GM23338 (cell line): ENCODE results near the gene APOL6. TPM values are rescaled to one million over a fixed set of nuclear protein-coding genes. Genes with fewer than 3 reads are reported as not detected.

ENCODE experiments used
- CREB1 ChIP-seq: fragments of 250-450 bp; sonication (Bioruptor Pico); IDR thresholded peaks from 2 replicates; pipeline ENCODE4 v1.5.0; 2020; ENCODE audit warnings: low read depth, mild to moderate bottlenecking, moderate library complexity
- EZH2 ChIP-seq: fragments of 200-600 bp; sonication (generic); IDR thresholded peaks from one replicate; pipeline ENCODE4 v1.8.0; 2017; ENCODE audit warnings: antibody characterized with exemption, mild to moderate bottlenecking, low read depth; ENCODE audit not compliant: unreplicated experiment
- EZH2phosphoT487 ChIP-seq: fragments of 200-600 bp; sonication (generic); IDR thresholded peaks from one replicate; pipeline ENCODE4 v1.8.1; 2018; ENCODE audit warnings: antibody characterized with exemption; ENCODE audit not compliant: unreplicated experiment
- JUNB ChIP-seq: IDR thresholded peaks from one replicate; pipeline ENCODE4 v1.6.1; 2016; ENCODE audit warnings: antibody characterized with exemption; ENCODE audit not compliant: unreplicated experiment
- NANOG ChIP-seq: IDR thresholded peaks from 2 replicates; pipeline ENCODE4 v1.6.1; 2016; ENCODE audit warnings: antibody characterized with exemption, borderline replicate concordance
- POLR2AphosphoS5 ChIP-seq: IDR thresholded peaks from 2 replicates; pipeline ENCODE4 v1.6.1; 2016; ENCODE audit warnings: antibody characterized with exemption, low read depth
- STAT1 ChIP-seq: IDR thresholded peaks from one replicate; pipeline ENCODE4 v1.6.1; 2016; ENCODE audit warnings: antibody characterized with exemption; ENCODE audit not compliant: unreplicated experiment
- ZNF114 ChIP-seq: fragments of 250-450 bp; sonication (Bioruptor Pico); IDR thresholded peaks from 2 replicates; pipeline ENCODE4 v1.5.0; 2020; ENCODE audit warnings: mild to moderate bottlenecking, moderate library complexity
- polyA plus RNA-seq: library from polyadenylated mRNA; unstranded; fragments of >200 nt; fragmentation: Nextera tagmentation; extraction: Ambion mirVana; gene quantifications from 2 replicates; pipeline ENCODE4 v1.2.1, GENCODE V29; 2016
- total RNA-seq: library from RNA; depleted of rRNA; stranded (reverse); fragments of >200 nt; shearing (Covaris generic); gene quantifications from 2 replicates; pipeline ENCODE4 v1.2.3, GENCODE V29; 2014
- TF ChIP-seq, protein P1 (sequence below): fragments of 250-450 bp; sonication (Bioruptor Pico); IDR thresholded peaks from 2 replicates; pipeline ENCODE4 v1.5.0; 2020; ENCODE audit warnings: mild to moderate bottlenecking, moderate library complexity
- TF ChIP-seq, protein P2 (sequence below): IDR thresholded peaks from one replicate; pipeline ENCODE4 v1.6.1; 2018; ENCODE audit warnings: antibody characterized with exemption; ENCODE audit not compliant: unreplicated experiment

The APOL6 gene
- total and polyA plus RNA-seq, 2 experiments from 2014 or later = 0.10 to 0.14 TPM

DNA sequence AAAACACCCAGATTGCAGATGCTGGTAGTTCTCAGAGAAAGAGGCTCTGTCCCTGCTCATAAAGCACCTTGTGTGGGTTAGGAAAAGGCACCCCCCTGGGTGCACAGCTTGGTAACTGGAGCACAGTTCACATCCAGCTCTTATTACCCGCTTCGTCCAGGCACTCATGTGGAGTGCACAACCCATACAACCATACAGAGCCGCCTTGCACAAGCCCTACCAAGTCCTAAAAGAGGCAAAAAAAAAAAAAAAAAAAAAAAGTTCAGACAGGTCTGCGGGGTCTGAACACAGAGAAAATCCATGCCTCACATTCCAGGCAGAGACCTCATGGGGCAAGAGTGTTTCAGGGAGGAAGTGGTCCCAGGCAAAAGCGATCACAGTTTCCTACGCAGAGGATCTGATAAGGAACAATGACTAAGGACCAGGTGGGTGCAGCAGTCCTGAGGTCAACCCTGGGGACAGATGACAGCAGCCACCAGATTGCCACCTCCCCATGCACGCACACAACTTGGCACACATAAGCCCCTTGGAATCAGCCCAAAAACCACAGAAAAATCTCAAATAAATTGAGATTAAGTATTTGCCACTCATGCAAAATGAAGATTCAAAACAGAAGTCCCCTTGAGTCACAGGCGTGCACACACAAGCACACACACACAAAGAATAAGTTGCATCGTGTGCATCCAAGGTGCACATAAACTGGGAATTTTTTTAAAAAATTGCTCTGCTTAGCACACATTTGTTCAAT lies 43.5 kb upstream of the APOL6 start (continued):
- TF ChIP-seq, protein P1, sequence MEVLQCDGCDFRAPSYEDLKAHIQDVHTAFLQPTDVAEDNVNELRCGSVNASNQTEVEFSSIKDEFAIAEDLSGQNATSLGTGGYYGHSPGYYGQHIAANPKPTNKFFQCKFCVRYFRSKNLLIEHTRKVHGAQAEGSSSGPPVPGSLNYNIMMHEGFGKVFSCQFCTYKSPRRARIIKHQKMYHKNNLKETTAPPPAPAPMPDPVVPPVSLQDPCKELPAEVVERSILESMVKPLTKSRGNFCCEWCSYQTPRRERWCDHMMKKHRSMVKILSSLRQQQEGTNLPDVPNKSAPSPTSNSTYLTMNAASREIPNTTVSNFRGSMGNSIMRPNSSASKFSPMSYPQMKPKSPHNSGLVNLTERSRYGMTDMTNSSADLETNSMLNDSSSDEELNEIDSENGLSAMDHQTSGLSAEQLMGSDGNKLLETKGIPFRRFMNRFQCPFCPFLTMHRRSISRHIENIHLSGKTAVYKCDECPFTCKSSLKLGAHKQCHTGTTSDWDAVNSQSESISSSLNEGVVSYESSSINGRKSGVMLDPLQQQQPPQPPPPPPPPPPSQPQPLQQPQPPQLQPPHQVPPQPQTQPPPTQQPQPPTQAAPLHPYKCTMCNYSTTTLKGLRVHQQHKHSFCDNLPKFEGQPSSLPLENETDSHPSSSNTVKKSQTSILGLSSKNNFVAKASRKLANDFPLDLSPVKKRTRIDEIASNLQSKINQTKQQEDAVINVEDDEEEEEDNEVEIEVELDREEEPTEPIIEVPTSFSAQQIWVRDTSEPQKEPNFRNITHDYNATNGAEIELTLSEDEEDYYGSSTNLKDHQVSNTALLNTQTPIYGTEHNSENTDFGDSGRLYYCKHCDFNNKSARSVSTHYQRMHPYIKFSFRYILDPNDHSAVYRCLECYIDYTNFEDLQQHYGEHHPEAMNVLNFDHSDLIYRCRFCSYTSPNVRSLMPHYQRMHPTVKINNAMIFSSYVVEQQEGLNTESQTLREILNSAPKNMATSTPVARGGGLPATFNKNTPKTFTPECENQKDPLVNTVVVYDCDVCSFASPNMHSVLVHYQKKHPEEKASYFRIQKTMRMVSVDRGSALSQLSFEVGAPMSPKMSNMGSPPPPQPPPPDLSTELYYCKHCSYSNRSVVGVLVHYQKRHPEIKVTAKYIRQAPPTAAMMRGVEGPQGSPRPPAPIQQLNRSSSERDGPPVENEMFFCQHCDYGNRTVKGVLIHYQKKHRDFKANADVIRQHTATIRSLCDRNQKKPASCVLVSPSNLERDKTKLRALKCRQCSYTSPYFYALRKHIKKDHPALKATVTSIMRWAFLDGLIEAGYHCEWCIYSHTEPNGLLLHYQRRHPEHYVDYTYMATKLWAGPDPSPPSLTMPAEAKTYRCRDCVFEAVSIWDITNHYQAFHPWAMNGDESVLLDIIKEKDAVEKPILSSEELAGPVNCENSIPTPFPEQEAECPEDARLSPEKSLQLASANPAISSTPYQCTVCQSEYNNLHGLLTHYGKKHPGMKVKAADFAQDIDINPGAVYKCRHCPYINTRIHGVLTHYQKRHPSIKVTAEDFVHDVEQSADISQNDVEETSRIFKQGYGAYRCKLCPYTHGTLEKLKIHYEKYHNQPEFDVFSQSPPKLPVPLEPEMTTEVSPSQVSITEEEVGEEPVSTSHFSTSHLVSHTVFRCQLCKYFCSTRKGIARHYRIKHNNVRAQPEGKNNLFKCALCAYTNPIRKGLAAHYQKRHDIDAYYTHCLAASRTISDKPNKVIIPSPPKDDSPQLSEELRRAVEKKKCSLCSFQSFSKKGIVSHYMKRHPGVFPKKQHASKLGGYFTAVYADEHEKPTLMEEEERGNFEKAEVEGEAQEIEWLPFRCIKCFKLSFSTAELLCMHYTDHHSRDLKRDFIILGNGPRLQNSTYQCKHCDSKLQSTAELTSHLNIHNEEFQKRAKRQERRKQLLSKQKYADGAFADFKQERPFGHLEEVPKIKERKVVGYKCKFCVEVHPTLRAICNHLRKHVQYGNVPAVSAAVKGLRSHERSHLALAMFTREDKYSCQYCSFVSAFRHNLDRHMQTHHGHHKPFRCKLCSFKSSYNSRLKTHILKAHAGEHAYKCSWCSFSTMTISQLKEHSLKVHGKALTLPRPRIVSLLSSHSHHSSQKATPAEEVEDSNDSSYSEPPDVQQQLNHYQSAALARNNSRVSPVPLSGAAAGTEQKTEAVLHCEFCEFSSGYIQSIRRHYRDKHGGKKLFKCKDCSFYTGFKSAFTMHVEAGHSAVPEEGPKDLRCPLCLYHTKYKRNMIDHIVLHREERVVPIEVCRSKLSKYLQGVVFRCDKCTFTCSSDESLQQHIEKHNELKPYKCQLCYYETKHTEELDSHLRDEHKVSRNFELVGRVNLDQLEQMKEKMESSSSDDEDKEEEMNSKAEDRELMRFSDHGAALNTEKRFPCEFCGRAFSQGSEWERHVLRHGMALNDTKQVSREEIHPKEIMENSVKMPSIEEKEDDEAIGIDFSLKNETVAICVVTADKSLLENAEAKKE (CRISPR knock-in tag) = no peak
- no peak for TF ChIP-seq NANOG
- no peak for TF ChIP-seq EZH2phosphoT487
- TF ChIP-seq STAT1 = no peak
- no peak for TF ChIP-seq JUNB
- no peak for TF ChIP-seq EZH2
- no peak for TF ChIP-seq ZNF114 (CRISPR knock-in tag)
- TF ChIP-seq, protein P2, sequence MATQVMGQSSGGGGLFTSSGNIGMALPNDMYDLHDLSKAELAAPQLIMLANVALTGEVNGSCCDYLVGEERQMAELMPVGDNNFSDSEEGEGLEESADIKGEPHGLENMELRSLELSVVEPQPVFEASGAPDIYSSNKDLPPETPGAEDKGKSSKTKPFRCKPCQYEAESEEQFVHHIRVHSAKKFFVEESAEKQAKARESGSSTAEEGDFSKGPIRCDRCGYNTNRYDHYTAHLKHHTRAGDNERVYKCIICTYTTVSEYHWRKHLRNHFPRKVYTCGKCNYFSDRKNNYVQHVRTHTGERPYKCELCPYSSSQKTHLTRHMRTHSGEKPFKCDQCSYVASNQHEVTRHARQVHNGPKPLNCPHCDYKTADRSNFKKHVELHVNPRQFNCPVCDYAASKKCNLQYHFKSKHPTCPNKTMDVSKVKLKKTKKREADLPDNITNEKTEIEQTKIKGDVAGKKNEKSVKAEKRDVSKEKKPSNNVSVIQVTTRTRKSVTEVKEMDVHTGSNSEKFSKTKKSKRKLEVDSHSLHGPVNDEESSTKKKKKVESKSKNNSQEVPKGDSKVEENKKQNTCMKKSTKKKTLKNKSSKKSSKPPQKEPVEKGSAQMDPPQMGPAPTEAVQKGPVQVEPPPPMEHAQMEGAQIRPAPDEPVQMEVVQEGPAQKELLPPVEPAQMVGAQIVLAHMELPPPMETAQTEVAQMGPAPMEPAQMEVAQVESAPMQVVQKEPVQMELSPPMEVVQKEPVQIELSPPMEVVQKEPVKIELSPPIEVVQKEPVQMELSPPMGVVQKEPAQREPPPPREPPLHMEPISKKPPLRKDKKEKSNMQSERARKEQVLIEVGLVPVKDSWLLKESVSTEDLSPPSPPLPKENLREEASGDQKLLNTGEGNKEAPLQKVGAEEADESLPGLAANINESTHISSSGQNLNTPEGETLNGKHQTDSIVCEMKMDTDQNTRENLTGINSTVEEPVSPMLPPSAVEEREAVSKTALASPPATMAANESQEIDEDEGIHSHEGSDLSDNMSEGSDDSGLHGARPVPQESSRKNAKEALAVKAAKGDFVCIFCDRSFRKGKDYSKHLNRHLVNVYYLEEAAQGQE = no peak
- TF ChIP-seq CREB1 (CRISPR knock-in tag) = no peak
- no peak for TF ChIP-seq POLR2AphosphoS5
